ENCODE data around the gene NR4A2.

- TF ChIP-seq CTCF (IDR thresholded peaks at IDR 0.05) = no peak
- TF ChIP-seq POLR2AphosphoS5 (IDR thresholded peaks at IDR 0.05) = no peak
Measured at GRCh38 chr2:156346731-156347130, 14.2 kb upstream of the NR4A2 start.
